ENCODE measurements around the gene RTP5. TPM values are rescaled to one million over a fixed set of nuclear protein-coding genes. Genes with fewer than 3 reads are reported as not detected.

RTP5 gene
- total and polyA plus RNA-seq, 2 of the 8 experiments (the other 6 are each of a cell fraction or from before 2014, with no cell fraction given) = not detected

- Histone ChIP-seq H3K23me2 (ENCODE audit: low read depth, low read length) (no peaks in the 10 kb centered on the region), H3K9me3 (ENCODE audit: insufficient read depth in 2 of 2, low read depth in 1 of 2, low read length in 1 of 2) (peaks cover 0 to 4% of the 10 kb centered on the region in 2 experiments; a peak in 1 of 4 replicates), H3K79me2 (ENCODE audit: control insufficient read depth in 1 of 2, insufficient read depth in 2 of 2, low read length in 2 of 2) (no peaks in the 10 kb centered on the region), H2AK5ac (ENCODE audit: low read depth, low read length) (no peak overlapping the region), H3K18ac (ENCODE audit: extremely low read depth, low read length) (no peak overlapping the region), H3K27me3 (replicated peaks in 1 of 4; ENCODE audit: control insufficient read depth in 3 of 4, extremely low read depth in 1 of 4, insufficient read depth in 3 of 4, low read length in 3 of 4) (no peaks in the 10 kb centered on the region), H3K4me1 (replicated peaks in 1 of 4; ENCODE audit: control insufficient read depth in 3 of 4, insufficient read depth in 4 of 4, low read length in 3 of 4) (peaks cover 2 to 5% (median 3%) of the 10 kb centered on the region in 4 experiments; a peak in 6 of 7 replicates), H2BK5ac (ENCODE audit: low read depth, low read length) (no peak overlapping the region), H2BK15ac (ENCODE audit: low read length) (no peak overlapping the region), H3K27ac (ENCODE audit: low read depth, low read length) (no peak overlapping the region), H3K4ac (replicated peaks; ENCODE audit: insufficient read length, low read depth, low read length) (no peak overlapping the region), H3K56ac (replicated peaks; ENCODE audit: insufficient read length, low read depth, low read length) (no peak overlapping the region), H3K36me3 (ENCODE audit: control insufficient read depth in 2 of 4, insufficient read depth in 4 of 4, low read length in 3 of 4) (no peaks in the 10 kb centered on the region), H3K14ac (ENCODE audit: insufficient read length) (no peak overlapping the region), H3K23ac (ENCODE audit: insufficient read length) (no peak overlapping the region), H3K79me1 (ENCODE audit: low read depth, low read length) (no peaks in the 10 kb centered on the region), H3K4me2 (ENCODE audit: insufficient read depth in 1 of 2, low read depth in 2 of 2, low read length in 2 of 2) (no peak overlapping the region), H4K91ac (replicated peaks; ENCODE audit: insufficient read length, low read length) (no peak overlapping the region), H2AFZ (ENCODE audit: low read length) (no peak overlapping the region), H2BK120ac (replicated peaks; ENCODE audit: low read depth, low read length) (no peak overlapping the region), H3K4me3 (ENCODE audit: extremely low read depth in 1 of 4, insufficient read depth in 2 of 4, low read depth in 3 of 4, low read length in 4 of 4) (no peak overlapping the region), H4K20me1 (replicated peaks in 1 of 2; ENCODE audit: control insufficient read depth in 1 of 2, insufficient read depth in 2 of 2, low read length in 2 of 2) (no peaks in the 10 kb centered on the region), H2BK12ac (ENCODE audit: low read depth, low read length) (no peak overlapping the region), H2BK20ac (ENCODE audit: low read length) (no peak overlapping the region), H3K9ac (replicated peaks in 1 of 4; ENCODE audit: extremely low read depth in 1 of 4, low read depth in 3 of 4, low read length in 3 of 4) (no peak overlapping the region), H4K5ac (ENCODE audit: insufficient read length, low read depth, low read length) (no peak overlapping the region), H4K8ac (ENCODE audit: extremely low read depth, insufficient read depth, low read length) (no peak overlapping the region)
- ChIA-PET CTCF (ENCODE audit: partially characterized antibody) (no interaction called here), POLR2A (ENCODE audit: partially characterized antibody) (no interaction called here)
- DNase-seq (ENCODE audit: low read depth in 1 of 2, low spot score in 2 of 2) (no peak), FAIRE-seq (no peak)
- whole genome bisulfite sequencing, 2 experiments (ENCODE audit: extremely low coverage in 1 of 2, insufficient coverage in 1 of 2, insufficient read length in 1 of 2, insufficient replicate concordance in 2 of 2, low coverage in 1 of 2, low lambda C conversion rate in 2 of 2, missing lambda C conversion rate in 1 of 2) = 91% methylated on average over 15 of the region's 24 CpGs; no CpG with 5 or more reads in 1 of the 2 experiments
- TF ChIP-seq YY1 (IDR thresholded peaks at IDR 0.05; ENCODE audit: low read depth, low read length) (no peak), SUZ12 (IDR thresholded peaks at IDR 0.05; ENCODE audit: low read length) (no peak), CREB1 (IDR thresholded peaks at IDR 0.05) (no peak), TEAD4 (IDR thresholded peaks at IDR 0.05; ENCODE audit: low read depth, low read length) (no peak), RFX5 (IDR thresholded peaks at IDR 0.05; ENCODE audit: borderline replicate concordance, low read depth, low read length) (no peak), E2F6 (IDR thresholded peaks at IDR 0.05) (no peak), MAX (IDR thresholded peaks at IDR 0.05) (no peak), POLR2A (IDR thresholded peaks at IDR 0.05; ENCODE audit: control extremely low read depth in 1 of 2, low read depth in 2 of 2, low read length in 2 of 2) (no peak), EP300 (IDR thresholded peaks at IDR 0.05; ENCODE audit: borderline replicate concordance in 1 of 2, low read depth in 2 of 2, low read length in 2 of 2) (no peak), SIN3A (conservative IDR thresholded peaks at IDR 0.05 in 1 of 2, IDR thresholded peaks at IDR 0.05 in 1 of 2; ENCODE audit: low read depth in 1 of 2, low read length in 2 of 2) (no peak), GTF2F1 (IDR thresholded peaks at IDR 0.05; ENCODE audit: borderline replicate concordance, low read depth, low read length) (no peak), POU5F1 (IDR thresholded peaks at IDR 0.05; ENCODE audit: low read depth, low read length) (no peak)
Measured at GRCh38 chr2:241887806-241888522, 18.4 kb downstream of the RTP5 start.
